Measurements from ENCODE around the gene LGALS4. TPM values are rescaled to one million over a fixed set of nuclear protein-coding genes. Genes with fewer than 3 reads are reported as not detected.
A peak's percentile ranks its signal among the peaks of the same experiment; 100 is the strongest.
"Not testable (repeated sequence)": the region's sequence is repeated elsewhere in the genome, so short reads cannot be mapped to it uniquely, and the experiment has no call there.

LGALS4 gene
- total and polyA plus RNA-seq, 9 of the 15 experiments (the other 6 are each of a cell fraction or from before 2014, with no cell fraction given), result 0.08 to 1.1 (median 0.30) TPM; not detected in 3

GRCh38 chr19:38753783-38754182 is 59.0 kb downstream of the LGALS4 start:
- POLR2A ChIA-PET; DNase-seq (ENCODE audit: extremely low read depth in 1 of 4, low spot score in 3 of 4); H3K9me3 ChIP-seq (replicated peaks; ENCODE audit: control insufficient read depth, insufficient read depth, low read depth, low read length); H3K9me1 ChIP-seq (ENCODE audit: control insufficient read depth, insufficient read depth, low read length); intact Hi-C loops (cut with micrococcal nuclease); CTCF ChIA-PET (ENCODE audit: low intra/inter-chr PET ratio); H3K4me3 ChIP-seq; H3K27me3 ChIP-seq (ENCODE audit: control insufficient read depth in 2 of 2, insufficient read depth in 2 of 2, low read length in 2 of 2); in situ Hi-C loops (cut with MboI); H3K36me3 ChIP-seq (ENCODE audit: control insufficient read depth, insufficient read depth, low read length); BruUV-seq (replicated peaks); H3K27ac ChIP-seq (ENCODE audit: extremely low read depth, low read depth, low read length); ATAC-seq; H4K20me1 ChIP-seq (replicated peaks; ENCODE audit: control insufficient read depth, insufficient read depth, low read length); H3K9ac ChIP-seq (ENCODE audit: insufficient read depth in 1 of 2, low read depth in 2 of 2, low read length in 2 of 2); H3K4me2 ChIP-seq (ENCODE audit: insufficient read depth, low read length); H3K79me2 ChIP-seq (ENCODE audit: control insufficient read depth, insufficient read depth, low read length); FAIRE-seq: not testable (repeated sequence)
- H2AFZ ChIP-seq (ENCODE audit: low read depth, low read length), result peak overlapping the region; percentile 66
- H3K4me1 ChIP-seq (replicated peaks in 1 of 2; ENCODE audit: control insufficient read depth in 2 of 2, insufficient read depth in 2 of 2, low read length in 2 of 2), result peaks cover 0 to 14% of the 10 kb centered on the region in 2 experiments; a peak in 3 of 5 replicates
- WGBS (ENCODE audit: insufficient coverage, low coverage, missing lambda C conversion rate), result 9% methylated on average over 3 of the region's 3 CpGs
- TF ChIP-seq ZNF592 (IDR thresholded peaks at IDR 0.05) (peak; percentile 41; the same call in 1 of the 2 replicates), ARID1B (IDR thresholded peaks at IDR 0.05) (peak; percentile 44; the same call in 1 of the 2 replicates), SMARCA4 (IDR thresholded peaks at IDR 0.05) (0 out of 2 replicates have a peak, but pooled peaks have one; percentile 9), MEIS2 (IDR thresholded peaks at IDR 0.05; ENCODE audit: partially characterized antibody) (peak; percentile 66), PKNOX1 (IDR thresholded peaks at IDR 0.05) (peak; percentile 71)
- TF ChIP-seq, protein P1, sequence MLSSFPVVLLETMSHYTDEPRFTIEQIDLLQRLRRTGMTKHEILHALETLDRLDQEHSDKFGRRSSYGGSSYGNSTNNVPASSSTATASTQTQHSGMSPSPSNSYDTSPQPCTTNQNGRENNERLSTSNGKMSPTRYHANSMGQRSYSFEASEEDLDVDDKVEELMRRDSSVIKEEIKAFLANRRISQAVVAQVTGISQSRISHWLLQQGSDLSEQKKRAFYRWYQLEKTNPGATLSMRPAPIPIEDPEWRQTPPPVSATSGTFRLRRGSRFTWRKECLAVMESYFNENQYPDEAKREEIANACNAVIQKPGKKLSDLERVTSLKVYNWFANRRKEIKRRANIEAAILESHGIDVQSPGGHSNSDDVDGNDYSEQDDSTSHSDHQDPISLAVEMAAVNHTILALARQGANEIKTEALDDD (IDR thresholded peaks at IDR 0.05), result peak; percentile 39; the same call in 1 of the 2 replicates

Small RNA genes lying within 50 kb of the gene (small RNA-seq; reads per million reads assigned to genes)
- gene RNU6-140P, result not detected

Other genes starting within 250 kb of the LGALS4 start
Only the 7 nearest of the 16 such genes appear.
- gene CAPN12, start 68.5 kb downstream of the LGALS4 start, total RNA-seq (2014; rRNA removed), result 1.6 and 3.1 TPM in 2 replicates
- gene CAPN12, start 68.5 kb downstream of the LGALS4 start, total RNA-seq (2014; rRNA removed; fragmentation: Illumina TruSeq; extraction: Trizol), result 0.89 and 1.2 TPM in 2 replicates
- 0.83 and 0.87 TPM in 2 replicates for gene CAPN12, start 68.5 kb downstream of the LGALS4 start, total RNA-seq (2015; rRNA removed; fragmentation: Illumina TruSeq; extraction: Trizol)
- gene CAPN12, start 68.5 kb downstream of the LGALS4 start, total RNA-seq (2021), result 3.7 and 4.8 TPM in 2 replicates
- 6.8 and 14.8 TPM in 2 replicates for gene CAPN12, start 68.5 kb downstream of the LGALS4 start, polyA plus RNA-seq (2011; rRNA removed)
- gene CAPN12, start 68.5 kb downstream of the LGALS4 start, polyA plus RNA-seq (2014; fragmentation: Illumina TruSeq; extraction: Trizol), result 3.4 and 4.7 TPM in 2 replicates
- gene CAPN12, start 68.5 kb downstream of the LGALS4 start, polyA plus RNA-seq (2014; fragmentation: Nextera tagmentation; extraction: Ambion mirVana), result 1 to 10 TPM in 1 of 2 experiments, under 1 TPM in 1; 0.84 to 1.0 TPM
- gene CAPN12, start 68.5 kb downstream of the LGALS4 start, polyA plus RNA-seq (2014; rRNA removed), result 5.6 and 7.0 TPM in 2 replicates
- gene LGALS7, start 39.4 kb downstream of the LGALS4 start, total RNA-seq (2014; rRNA removed), result not detected in 2 replicates
- not detected in 2 replicates for gene LGALS7, start 39.4 kb downstream of the LGALS4 start, total RNA-seq (2014; rRNA removed; fragmentation: Illumina TruSeq; extraction: Trizol)
- not detected in 2 replicates for gene LGALS7, start 39.4 kb downstream of the LGALS4 start, total RNA-seq (2015; rRNA removed; fragmentation: Illumina TruSeq; extraction: Trizol)
- gene LGALS7, start 39.4 kb downstream of the LGALS4 start, total RNA-seq (2021), result not detected in 2 replicates
- not detected in 2 replicates for gene LGALS7, start 39.4 kb downstream of the LGALS4 start, polyA plus RNA-seq (2011; rRNA removed)
- not detected in 2 replicates for gene LGALS7, start 39.4 kb downstream of the LGALS4 start, polyA plus RNA-seq (2014; fragmentation: Illumina TruSeq; extraction: Trizol)
- not detected for gene LGALS7, start 39.4 kb downstream of the LGALS4 start, polyA plus RNA-seq (2014; fragmentation: Nextera tagmentation; extraction: Ambion mirVana)
- gene LGALS7, start 39.4 kb downstream of the LGALS4 start, polyA plus RNA-seq (2014; rRNA removed), result not detected in 2 replicates
- not detected in 2 replicates for gene LGALS7B, start 23.7 kb downstream of the LGALS4 start, total RNA-seq (2014; rRNA removed)
- not detected in 2 replicates for gene LGALS7B, start 23.7 kb downstream of the LGALS4 start, total RNA-seq (2014; rRNA removed; fragmentation: Illumina TruSeq; extraction: Trizol)
- not detected in 2 replicates for gene LGALS7B, start 23.7 kb downstream of the LGALS4 start, total RNA-seq (2015; rRNA removed; fragmentation: Illumina TruSeq; extraction: Trizol)
- not detected in 2 replicates for gene LGALS7B, start 23.7 kb downstream of the LGALS4 start, total RNA-seq (2021)
- not detected in 2 replicates for gene LGALS7B, start 23.7 kb downstream of the LGALS4 start, polyA plus RNA-seq (2011; rRNA removed)
- not detected in 2 replicates for gene LGALS7B, start 23.7 kb downstream of the LGALS4 start, polyA plus RNA-seq (2014; fragmentation: Illumina TruSeq; extraction: Trizol)
- not detected for gene LGALS7B, start 23.7 kb downstream of the LGALS4 start, polyA plus RNA-seq (2014; fragmentation: Nextera tagmentation; extraction: Ambion mirVana)
- not detected in 2 replicates for gene LGALS7B, start 23.7 kb downstream of the LGALS4 start, polyA plus RNA-seq (2014; rRNA removed)
- 67.3 and 69.6 TPM in 2 replicates for gene ECH1, start 18.8 kb upstream of the LGALS4 start, total RNA-seq (2014; rRNA removed)
- gene ECH1, start 18.8 kb upstream of the LGALS4 start, total RNA-seq (2014; rRNA removed; fragmentation: Illumina TruSeq; extraction: Trizol), result 40.1 and 58.0 TPM in 2 replicates
- gene ECH1, start 18.8 kb upstream of the LGALS4 start, total RNA-seq (2015; rRNA removed; fragmentation: Illumina TruSeq; extraction: Trizol), result 84.9 and 98.2 TPM in 2 replicates
- gene ECH1, start 18.8 kb upstream of the LGALS4 start, total RNA-seq (2021), result 89.2 and 91.7 TPM in 2 replicates
- gene ECH1, start 18.8 kb upstream of the LGALS4 start, polyA plus RNA-seq (2011; rRNA removed), result 67.3 and 115 TPM in 2 replicates
- gene ECH1, start 18.8 kb upstream of the LGALS4 start, polyA plus RNA-seq (2014; fragmentation: Illumina TruSeq; extraction: Trizol), result 133 TPM in 2 replicates
- 10 to 100 TPM; 47.5 to 99.9 TPM for gene ECH1, start 18.8 kb upstream of the LGALS4 start, polyA plus RNA-seq (2014; fragmentation: Nextera tagmentation; extraction: Ambion mirVana)
- 55.2 and 118 TPM in 2 replicates for gene ECH1, start 18.8 kb upstream of the LGALS4 start, polyA plus RNA-seq (2014; rRNA removed)
- 313 and 355 TPM in 2 replicates for gene HNRNPL, start 37.0 kb upstream of the LGALS4 start, total RNA-seq (2014; rRNA removed)
- gene HNRNPL, start 37.0 kb upstream of the LGALS4 start, total RNA-seq (2014; rRNA removed; fragmentation: Illumina TruSeq; extraction: Trizol), result 375 and 414 TPM in 2 replicates
- gene HNRNPL, start 37.0 kb upstream of the LGALS4 start, total RNA-seq (2015; rRNA removed; fragmentation: Illumina TruSeq; extraction: Trizol), result 274 and 290 TPM in 2 replicates
- gene HNRNPL, start 37.0 kb upstream of the LGALS4 start, total RNA-seq (2021), result 579 and 605 TPM in 2 replicates
- 284 and 572 TPM in 2 replicates for gene HNRNPL, start 37.0 kb upstream of the LGALS4 start, polyA plus RNA-seq (2011; rRNA removed)
- gene HNRNPL, start 37.0 kb upstream of the LGALS4 start, polyA plus RNA-seq (2014; fragmentation: Illumina TruSeq; extraction: Trizol), result 550 and 610 TPM in 2 replicates
- 10 to 100 TPM; 39.5 to 51.4 TPM for gene HNRNPL, start 37.0 kb upstream of the LGALS4 start, polyA plus RNA-seq (2014; fragmentation: Nextera tagmentation; extraction: Ambion mirVana)
- gene HNRNPL, start 37.0 kb upstream of the LGALS4 start, polyA plus RNA-seq (2014; rRNA removed), result 271 and 299 TPM in 2 replicates
- gene RINL, start 65.3 kb upstream of the LGALS4 start, total RNA-seq (2014; rRNA removed), result 5.1 TPM in 2 replicates
- 3.1 and 3.7 TPM in 2 replicates for gene RINL, start 65.3 kb upstream of the LGALS4 start, total RNA-seq (2014; rRNA removed; fragmentation: Illumina TruSeq; extraction: Trizol)
- 4.1 and 5.3 TPM in 2 replicates for gene RINL, start 65.3 kb upstream of the LGALS4 start, total RNA-seq (2015; rRNA removed; fragmentation: Illumina TruSeq; extraction: Trizol)
- 5.9 and 6.2 TPM in 2 replicates for gene RINL, start 65.3 kb upstream of the LGALS4 start, total RNA-seq (2021)
- 10.9 and 17.3 TPM in 2 replicates for gene RINL, start 65.3 kb upstream of the LGALS4 start, polyA plus RNA-seq (2011; rRNA removed)
- 3.8 and 4.9 TPM in 2 replicates for gene RINL, start 65.3 kb upstream of the LGALS4 start, polyA plus RNA-seq (2014; fragmentation: Illumina TruSeq; extraction: Trizol)
- 1 to 10 TPM in 1 of 2 experiments, under 1 TPM in 1; 0.82 to 1.1 TPM for gene RINL, start 65.3 kb upstream of the LGALS4 start, polyA plus RNA-seq (2014; fragmentation: Nextera tagmentation; extraction: Ambion mirVana)
- gene RINL, start 65.3 kb upstream of the LGALS4 start, polyA plus RNA-seq (2014; rRNA removed), result 4.9 and 5.0 TPM in 2 replicates
- 24.0 and 31.6 TPM in 2 replicates for gene SIRT2, start 86.7 kb upstream of the LGALS4 start, total RNA-seq (2014; rRNA removed)
- gene SIRT2, start 86.7 kb upstream of the LGALS4 start, total RNA-seq (2014; rRNA removed; fragmentation: Illumina TruSeq; extraction: Trizol), result 12.6 and 14.4 TPM in 2 replicates
- 21.6 and 21.7 TPM in 2 replicates for gene SIRT2, start 86.7 kb upstream of the LGALS4 start, total RNA-seq (2015; rRNA removed; fragmentation: Illumina TruSeq; extraction: Trizol)
- 25.3 and 26.0 TPM in 2 replicates for gene SIRT2, start 86.7 kb upstream of the LGALS4 start, total RNA-seq (2021)
- gene SIRT2, start 86.7 kb upstream of the LGALS4 start, polyA plus RNA-seq (2011; rRNA removed), result 22.9 and 39.8 TPM in 2 replicates
- gene SIRT2, start 86.7 kb upstream of the LGALS4 start, polyA plus RNA-seq (2014; fragmentation: Illumina TruSeq; extraction: Trizol), result 32.6 and 35.2 TPM in 2 replicates
- gene SIRT2, start 86.7 kb upstream of the LGALS4 start, polyA plus RNA-seq (2014; fragmentation: Nextera tagmentation; extraction: Ambion mirVana), result 1 to 10 TPM; 2.3 to 7.1 TPM
- gene SIRT2, start 86.7 kb upstream of the LGALS4 start, polyA plus RNA-seq (2014; rRNA removed), result 23.5 and 24.6 TPM in 2 replicates